Stimulated activated CD8-positive, alpha-beta memory T cell treated with anti-CD3 and anti-CD28 coated beads, Interleukin-7, amount 100 ng/mL, for 1 hour (primary cell): Measurements from ENCODE around the gene ATP8B4.

ENCODE experiments used
- DNase-seq, 2 donors: peaks; one replicate each; pipeline ENCODE4 v3.0.0-alpha.2; 2020; ENCODE audit warnings: low read depth in 2 of 2

The ATP8B4 gene

DNA sequence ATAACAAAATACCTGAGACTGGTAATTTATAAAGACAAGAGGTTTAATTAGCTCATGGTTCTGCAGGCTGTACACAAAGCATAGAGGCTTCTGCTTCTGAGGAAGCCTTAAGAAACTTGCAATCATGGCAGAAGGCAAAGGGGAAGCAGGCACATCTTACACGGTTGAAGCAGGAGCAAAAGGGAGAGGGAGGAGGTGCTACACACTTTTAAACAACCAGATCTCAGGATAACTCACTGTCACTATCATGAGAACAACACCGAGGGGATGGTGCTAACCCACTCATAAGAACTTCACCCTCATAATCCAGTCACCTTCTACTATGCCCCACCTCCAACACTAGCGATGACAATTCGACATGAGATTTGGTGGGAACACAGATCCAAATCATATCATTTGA is 54.4 kb downstream of the ATP8B4 start:
- no peak for DNase-seq

DNA sequence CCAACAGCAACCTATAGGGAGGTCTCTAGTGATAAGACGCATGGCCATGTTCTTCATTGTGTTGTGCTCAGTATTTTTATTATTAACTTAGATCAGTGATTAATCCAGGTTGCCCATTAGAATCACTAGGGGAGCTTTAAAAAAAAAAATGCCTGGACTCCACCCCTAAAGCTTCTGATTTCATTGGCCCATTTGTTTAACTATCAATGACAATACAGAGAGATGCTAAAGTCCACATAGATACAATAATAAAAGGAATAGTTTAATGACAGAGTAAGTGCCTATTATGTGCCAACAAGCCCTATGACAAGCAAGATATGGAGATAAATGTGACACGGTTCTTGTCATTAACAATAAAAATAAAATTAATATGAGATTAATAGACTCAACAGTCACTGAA is 55.8 kb downstream of the ATP8B4 start:
- DNase-seq, result no peak

GRCh38 chr15:50061503-50061902 is 57.5 kb downstream of the ATP8B4 start:
- no peak for DNase-seq

DNA sequence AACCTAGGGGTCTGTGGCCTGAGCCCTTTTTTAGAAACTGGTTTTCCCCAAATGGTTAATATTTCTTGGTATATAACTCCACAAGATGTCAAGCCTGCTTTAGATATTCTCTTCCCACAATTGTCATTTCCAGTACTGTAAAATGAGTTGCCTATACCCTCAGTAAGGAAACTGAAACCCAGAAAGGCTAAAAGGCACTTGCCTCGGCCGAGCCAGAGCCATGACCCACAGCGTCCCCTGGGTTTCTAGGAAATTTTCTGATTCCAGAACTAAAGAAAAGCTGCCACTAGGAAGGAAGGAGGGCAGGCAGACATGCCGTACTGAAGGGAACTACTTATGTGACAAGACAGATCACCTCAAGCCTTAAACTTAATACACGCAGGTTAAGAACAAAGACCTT is 59.1 kb downstream of the ATP8B4 start:
- no peak for DNase-seq

DNA sequence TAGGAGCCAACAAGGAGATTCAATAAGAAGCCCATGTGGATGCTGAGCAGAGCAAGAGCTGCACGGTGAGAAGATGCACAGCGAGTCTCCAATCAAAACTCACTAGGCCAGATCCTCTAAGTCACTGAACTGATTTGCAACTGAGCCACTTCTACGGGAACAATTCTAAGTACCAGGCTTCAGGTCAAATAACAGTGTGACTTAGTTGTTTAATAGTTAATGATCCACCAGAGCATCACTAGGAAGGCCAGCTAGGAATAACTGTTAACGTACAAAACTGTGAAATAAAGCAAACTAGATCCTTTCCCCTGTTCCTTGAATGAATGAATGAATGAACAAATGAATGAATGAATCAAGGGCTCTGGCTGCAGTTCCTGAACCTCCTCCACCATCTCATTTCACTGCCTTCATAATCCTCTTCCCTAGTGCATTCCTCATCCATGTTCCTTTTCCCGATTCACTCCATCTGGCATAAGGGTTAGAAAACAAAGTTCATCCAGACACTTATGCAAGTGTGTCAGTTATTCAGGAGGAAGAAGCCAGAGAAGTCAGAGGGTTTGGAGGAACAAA is 59.7 kb downstream of the ATP8B4 start:
- no peak for DNase-seq

GRCh38 chr15:50057905-50058639 is 61.0 kb downstream of the ATP8B4 start:
- DNase-seq, result no peak

- DNase-seq, result no peak
These were observed 61.8 kb downstream of the ATP8B4 start for GRCh38 chr15:50057196-50057595.

DNA sequence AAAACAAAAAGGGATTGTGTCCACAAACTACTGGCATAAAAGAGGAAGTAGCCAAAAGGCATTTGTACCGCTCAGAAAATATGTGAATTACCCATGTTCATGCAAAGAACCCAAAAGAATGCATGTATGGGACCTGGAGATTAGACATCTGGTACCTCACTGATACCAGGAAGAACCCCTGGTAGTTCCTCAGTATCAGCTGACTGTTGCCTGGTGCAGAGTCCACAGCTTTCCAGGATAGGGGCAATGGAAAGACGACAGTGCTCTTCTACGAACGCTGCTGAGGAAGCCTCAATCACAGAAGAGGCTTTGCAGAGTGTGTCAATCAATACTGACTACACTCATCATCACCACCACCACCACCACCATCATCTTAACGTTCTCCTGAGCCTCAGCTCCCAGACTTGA is 63.3 kb downstream of the ATP8B4 start:
- DNase-seq, result no peak

DNA sequence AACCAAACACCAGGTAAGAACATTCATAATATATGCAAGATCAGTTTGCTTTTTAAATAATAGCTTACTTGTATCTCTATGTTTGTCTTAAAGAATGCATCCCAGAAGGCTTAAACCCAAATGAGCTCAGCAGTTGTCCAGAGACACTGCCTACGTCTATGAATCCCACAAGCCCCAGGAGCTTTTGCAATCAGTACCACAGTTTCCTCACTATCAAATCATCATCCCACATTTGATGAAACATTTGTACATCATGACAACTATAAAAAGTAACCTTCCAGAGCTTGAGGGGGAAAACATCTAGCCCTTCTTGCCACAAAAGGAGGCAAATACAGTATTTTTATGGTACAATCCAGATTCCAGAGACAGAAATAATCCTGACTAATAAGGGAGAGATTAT is 63.7 kb downstream of the ATP8B4 start:
- no peak for DNase-seq

DNA sequence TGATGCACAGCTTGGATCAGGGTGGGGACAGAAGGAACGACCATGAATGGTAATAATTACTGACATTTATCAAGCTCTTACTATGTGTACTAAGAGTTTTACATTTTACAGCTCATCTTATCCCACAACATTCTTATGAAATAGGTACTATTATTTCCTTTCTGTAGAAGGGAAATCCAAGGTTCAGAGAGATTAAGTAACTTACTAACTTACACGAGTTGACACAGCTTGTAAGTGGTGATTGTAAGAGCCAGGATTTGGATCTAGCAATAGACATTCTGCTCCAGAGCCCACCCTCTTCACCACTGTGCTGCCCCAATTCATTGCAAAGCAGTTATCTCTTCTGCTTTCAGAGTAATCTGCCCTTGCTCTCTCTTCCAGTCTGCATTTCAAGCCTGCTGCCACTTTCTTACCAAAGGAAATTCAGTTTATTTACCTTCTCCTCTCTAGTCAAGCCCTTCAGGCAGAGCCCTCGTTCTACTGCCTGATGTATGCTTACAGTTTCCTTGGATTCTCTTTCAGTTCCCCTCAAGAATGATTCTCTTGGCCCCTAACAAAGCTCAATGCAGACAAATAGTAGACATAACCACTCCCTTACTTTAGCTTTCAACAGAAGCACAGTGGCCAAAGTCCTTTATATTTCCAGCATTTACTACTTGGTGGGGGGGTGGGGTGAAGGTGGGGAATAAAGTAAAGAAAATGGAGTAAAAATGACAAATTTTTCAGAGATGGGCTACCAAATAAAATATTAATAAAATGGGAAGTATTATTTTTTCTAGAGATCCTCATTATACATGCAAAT is 65.8 kb downstream of the ATP8B4 start:
- no peak for DNase-seq

DNA sequence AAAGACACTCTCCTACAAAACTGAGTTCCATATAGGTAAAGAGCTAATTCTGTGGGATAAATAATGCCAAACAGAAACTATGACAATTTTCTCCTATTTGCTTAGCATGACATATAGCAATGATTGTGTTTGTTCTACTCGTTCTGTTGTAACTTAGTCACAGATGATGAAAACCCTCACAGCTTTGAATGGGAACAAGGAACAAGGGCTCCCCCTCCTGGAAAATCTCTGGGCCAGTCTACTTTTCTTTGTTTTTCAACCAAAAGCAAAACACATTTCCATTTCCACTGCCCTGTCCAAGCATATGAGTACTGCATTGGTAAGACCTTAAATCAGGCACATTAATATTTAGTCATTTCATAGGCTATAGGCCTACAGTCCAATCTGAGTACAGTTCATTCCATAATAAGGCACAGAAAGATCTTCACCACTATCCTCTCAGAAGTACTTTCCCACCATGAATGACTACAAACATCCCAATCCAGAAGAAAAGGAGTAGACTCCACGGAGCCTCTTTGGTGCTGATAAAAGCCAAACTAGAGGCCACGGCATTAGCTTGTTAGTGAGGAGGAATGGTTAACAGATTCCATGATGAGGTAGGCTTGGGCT is 67.1 kb downstream of the ATP8B4 start:
- DNase-seq, result no peak

- no peak for DNase-seq
These were observed 67.9 kb downstream of the ATP8B4 start for GRCh38 chr15:50050986-50051743.

DNA sequence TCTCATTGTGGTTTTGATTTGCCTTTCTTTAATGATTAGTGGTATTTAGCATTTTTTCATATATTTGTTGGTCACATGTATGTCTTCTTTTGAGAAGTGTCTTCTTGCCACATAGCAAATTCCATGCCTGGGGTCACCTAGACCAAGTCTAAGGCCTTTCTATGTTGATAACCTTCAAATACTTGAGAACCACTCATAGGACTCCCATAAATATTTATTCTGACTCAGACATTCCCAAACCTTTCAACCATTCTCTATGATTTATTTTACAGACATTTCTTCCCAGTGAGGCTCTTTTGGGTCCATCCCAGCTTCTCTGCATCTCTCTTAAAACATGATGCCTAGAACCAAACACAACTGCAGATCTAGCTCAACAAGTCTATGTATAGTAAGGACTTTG is 69.2 kb downstream of the ATP8B4 start:
- no peak for DNase-seq

DNA sequence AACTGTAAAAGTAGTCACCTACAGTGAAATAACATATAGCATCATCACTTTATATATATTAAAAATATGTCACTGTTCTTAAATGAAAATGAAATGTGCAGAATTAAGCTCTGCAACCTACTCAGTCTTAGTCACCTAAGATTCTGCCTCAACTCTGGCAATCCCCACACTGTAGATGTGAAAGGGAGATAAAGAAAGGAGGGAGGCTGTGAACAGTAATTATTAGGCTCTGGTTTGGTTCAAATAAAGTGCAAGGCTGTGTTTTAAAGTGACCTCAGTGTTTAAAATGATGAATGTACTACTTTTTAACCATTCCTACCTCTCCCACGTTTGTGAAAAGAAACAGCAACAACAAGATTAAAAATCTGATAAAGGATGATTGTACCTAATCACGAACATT is 72.2 kb downstream of the ATP8B4 start:
- no peak for DNase-seq

DNA sequence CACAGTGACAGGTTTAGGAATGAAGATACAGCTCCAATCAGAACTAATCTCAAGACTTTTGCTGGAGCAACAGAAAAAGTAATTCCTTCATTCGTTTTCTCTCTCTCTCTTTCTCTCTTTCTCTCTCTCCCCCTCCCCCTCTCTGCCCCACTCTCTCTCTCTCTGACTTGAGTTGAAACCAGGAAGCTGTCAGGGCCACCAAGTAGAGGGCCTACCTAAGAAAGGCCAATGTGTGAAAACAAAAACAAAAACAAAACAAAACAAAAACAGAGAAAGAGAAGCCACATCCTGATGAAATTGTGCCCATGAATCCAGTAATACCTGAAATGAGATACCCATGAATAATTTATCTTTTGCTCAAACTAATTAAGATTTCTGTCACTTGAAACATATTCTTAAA is 72.9 kb downstream of the ATP8B4 start:
- no peak for DNase-seq

DNA sequence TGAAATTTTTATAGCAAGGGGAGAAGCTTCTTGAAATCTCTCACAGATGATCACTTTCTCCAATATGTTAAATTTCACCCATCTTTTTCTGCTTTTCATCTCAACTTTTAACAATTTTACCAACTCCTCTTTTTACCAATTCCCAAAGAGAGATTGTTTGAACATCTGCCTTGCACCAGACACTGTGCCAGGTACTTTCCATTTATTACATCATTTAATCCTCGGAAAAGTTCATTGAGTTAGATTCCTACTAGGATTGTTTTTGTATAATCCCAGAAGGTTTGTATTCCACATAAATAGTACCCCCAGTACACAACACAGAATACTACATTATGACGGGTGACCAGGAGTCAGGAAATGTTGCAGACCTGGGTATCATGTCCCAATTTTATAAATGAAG is 74.1 kb downstream of the ATP8B4 start:
- DNase-seq, result no peak

- no peak for DNase-seq
These were observed 74.6 kb downstream of the ATP8B4 start for GRCh38 chr15:50044406-50044805.

- no peak for DNase-seq
These were observed 76.3 kb downstream of the ATP8B4 start for GRCh38 chr15:50042775-50043174.

GRCh38 chr15:50030456-50030855 is 88.6 kb downstream of the ATP8B4 start:
- DNase-seq, result no peak

GRCh38 chr15:50028326-50028725 is 90.7 kb downstream of the ATP8B4 start:
- no peak for DNase-seq

GRCh38 chr15:50024281-50024680 is 94.8 kb downstream of the ATP8B4 start:
- no peak for DNase-seq

DNA sequence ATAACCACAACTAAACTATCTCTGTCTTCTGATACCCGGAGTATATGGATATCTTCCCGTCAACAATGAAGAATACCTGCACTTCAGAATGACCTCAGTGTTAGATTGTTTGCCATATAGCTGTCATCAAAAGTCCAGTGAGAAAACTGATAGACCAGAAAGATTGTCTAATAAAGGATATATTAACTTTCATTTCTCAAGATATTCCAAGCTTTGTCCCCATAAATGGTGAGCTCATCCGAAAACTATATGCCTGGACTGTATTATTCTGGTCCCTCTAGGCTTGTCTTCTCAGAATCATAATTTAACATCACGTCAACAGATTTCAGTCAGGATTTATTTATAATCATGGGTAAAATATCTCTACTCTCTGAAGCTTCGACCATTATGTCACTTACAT is 100.5 kb downstream of the ATP8B4 start:
- DNase-seq, result no peak
